HepG2 (cell line): ENCODE measurements around the gene SLC7A6OS.

Experiments used
- GMEB1 ChIP-seq: sonication (generic); formaldehyde crosslinking; IDR thresholded peaks from 2 replicates; pipeline ENCODE4 v1.5.1; 2020; ENCODE audit warnings: missing genetic modification reagents, mild to moderate bottlenecking, borderline replicate concordance
- HDAC2 ChIP-seq: sonication (generic); formaldehyde crosslinking; IDR thresholded peaks from 2 replicates; pipeline ENCODE4 v1.4.0; 2020; ENCODE audit warnings: missing genetic modification reagents
- REST ChIP-seq, 2 experiments: IDR thresholded peaks; 2 replicates each; pipeline ENCODE4 v1.6.1; 2011 to 2012; ENCODE audit warnings: low read length in 2 of 2, borderline replicate concordance in 1 of 2, low read depth in 1 of 2, mild to moderate bottlenecking in 1 of 2, moderate library complexity in 1 of 2
- SETDB1 ChIP-seq: sonication (generic); formaldehyde crosslinking; IDR thresholded peaks from 2 replicates; pipeline ENCODE4 v1.5.1; 2020; ENCODE audit warnings: missing genetic modification reagents, mild to moderate bottlenecking, borderline replicate concordance

- TF ChIP-seq GMEB1 = no peak
- no peak for TF ChIP-seq HDAC2 (CRISPR knock-in tag)
- TF ChIP-seq SETDB1 = no peak
- no peak for TF ChIP-seq REST (IDR thresholded peaks at IDR 0.05; ENCODE audit: borderline replicate concordance in 1 of 2, low read depth in 1 of 2, low read length in 2 of 2)
Observed at GRCh38 chr16:68351991-68352431, 41.3 kb upstream of the SLC7A6OS start.
